ENCODE measurements around the gene PSEN1.

DNA sequence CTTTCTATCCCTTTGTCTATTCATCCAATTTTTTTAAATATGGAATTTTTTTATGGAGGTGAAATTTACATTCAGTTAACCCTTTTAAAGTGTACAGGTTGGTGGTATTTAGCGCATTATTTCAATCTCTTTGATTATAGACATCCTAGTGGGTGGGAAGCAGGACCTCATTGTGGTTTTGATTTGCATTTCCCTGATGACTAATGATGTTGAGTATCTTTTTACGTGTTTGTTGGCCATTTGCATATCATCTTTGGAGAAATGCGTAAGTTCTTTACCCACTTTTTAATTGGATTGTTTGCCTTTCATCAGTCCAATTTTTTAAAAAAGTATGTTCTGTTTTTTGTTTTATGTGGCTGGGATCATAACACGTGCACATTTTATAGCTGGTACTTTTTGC is 121.8 kb downstream of the PSEN1 start:
- TF ChIP-seq, protein P1, sequence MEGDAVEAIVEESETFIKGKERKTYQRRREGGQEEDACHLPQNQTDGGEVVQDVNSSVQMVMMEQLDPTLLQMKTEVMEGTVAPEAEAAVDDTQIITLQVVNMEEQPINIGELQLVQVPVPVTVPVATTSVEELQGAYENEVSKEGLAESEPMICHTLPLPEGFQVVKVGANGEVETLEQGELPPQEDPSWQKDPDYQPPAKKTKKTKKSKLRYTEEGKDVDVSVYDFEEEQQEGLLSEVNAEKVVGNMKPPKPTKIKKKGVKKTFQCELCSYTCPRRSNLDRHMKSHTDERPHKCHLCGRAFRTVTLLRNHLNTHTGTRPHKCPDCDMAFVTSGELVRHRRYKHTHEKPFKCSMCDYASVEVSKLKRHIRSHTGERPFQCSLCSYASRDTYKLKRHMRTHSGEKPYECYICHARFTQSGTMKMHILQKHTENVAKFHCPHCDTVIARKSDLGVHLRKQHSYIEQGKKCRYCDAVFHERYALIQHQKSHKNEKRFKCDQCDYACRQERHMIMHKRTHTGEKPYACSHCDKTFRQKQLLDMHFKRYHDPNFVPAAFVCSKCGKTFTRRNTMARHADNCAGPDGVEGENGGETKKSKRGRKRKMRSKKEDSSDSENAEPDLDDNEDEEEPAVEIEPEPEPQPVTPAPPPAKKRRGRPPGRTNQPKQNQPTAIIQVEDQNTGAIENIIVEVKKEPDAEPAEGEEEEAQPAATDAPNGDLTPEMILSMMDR (conservative IDR thresholded peaks at IDR 0.05; ENCODE audit: low read depth, low read length) = no peak
- no peak for TF ChIP-seq EZH2phosphoT487 (IDR thresholded peaks at IDR 0.05; ENCODE audit: borderline replicate concordance, low read length)

Data from PC-3 (cell line).